Loucy (cell line): ENCODE data around the gene RAB4A.

Experiments used
- H2AFZ ChIP-seq: fragments of 200-600 bp; sonication (generic); 2 replicates; pipeline ENCODE4 v1.6.0; 2016; ENCODE audit warnings: antibody characterized with exemption, mild to moderate bottlenecking, low read length, moderate library complexity
- H3F3A ChIP-seq: fragments of 200-600 bp; 2 replicates; pipeline ENCODE4 v1.6.0; 2016; ENCODE audit warnings: antibody characterized with exemption, low read depth, mild to moderate bottlenecking
- H3K27me3 ChIP-seq: fragments of 200-600 bp; sonication (generic); 2 replicates; pipeline ENCODE4 v1.6.1; 2014; ENCODE audit warnings: low read length, mild to moderate bottlenecking; ENCODE audit not compliant: insufficient read depth, poor library complexity, severe bottlenecking
- H3K36me3 ChIP-seq: fragments of 200-600 bp; sonication (generic); 2 replicates; pipeline ENCODE4 v1.6.1; 2016; ENCODE audit warnings: low read length; ENCODE audit not compliant: insufficient read depth
- H3K4me1 ChIP-seq: fragments of 200-600 bp; sonication (generic); 2 replicates; pipeline ENCODE4 v1.5.1; 2014; ENCODE audit warnings: low read length, mild to moderate bottlenecking; ENCODE audit not compliant: insufficient read depth, poor library complexity, severe bottlenecking
- H3K4me2 ChIP-seq: fragments of 200-600 bp; sonication (generic); 2 replicates; pipeline ENCODE4 v1.6.0; 2014; ENCODE audit warnings: antibody characterized with exemption, low read length, low read depth, mild to moderate bottlenecking; ENCODE audit not compliant: poor library complexity, severe bottlenecking
- H3K4me3 ChIP-seq: fragments of 200-600 bp; sonication (generic); 2 replicates; pipeline ENCODE4 v1.5.1; 2014; ENCODE audit warnings: low read length, mild to moderate bottlenecking, mixed read lengths; ENCODE audit not compliant: poor library complexity, severe bottlenecking
- H3K79me2 ChIP-seq: fragments of 200-600 bp; sonication (generic); 2 replicates; pipeline ENCODE4 v1.6.1; 2014; ENCODE audit warnings: low read length; ENCODE audit not compliant: insufficient read depth
- H3K9ac ChIP-seq: fragments of 200-600 bp; sonication (generic); 2 replicates; pipeline ENCODE4 v1.6.0; 2014; ENCODE audit warnings: mild to moderate bottlenecking, low read depth, low read length, moderate library complexity; ENCODE audit not compliant: poor library complexity, severe bottlenecking
- H3K9me2 ChIP-seq: fragments of 200-600 bp; sonication (generic); replicated peaks from 2 replicates; pipeline ENCODE4 v1.6.1; 2016; ENCODE audit warnings: low read depth, low read length, mixed read lengths
- H3K9me3 ChIP-seq: fragments of 200-600 bp; sonication (generic); 2 replicates; pipeline ENCODE4 v1.6.1; 2014; ENCODE audit warnings: mild to moderate bottlenecking, antibody characterized with exemption, low read length, low read depth; ENCODE audit not compliant: insufficient read depth
- H4K20me1 ChIP-seq: fragments of 200-600 bp; sonication (generic); 2 replicates; pipeline ENCODE4 v1.6.0; 2014; ENCODE audit warnings: antibody characterized with exemption, low read length, mild to moderate bottlenecking; ENCODE audit not compliant: insufficient read depth, poor library complexity, severe bottlenecking
- EZH2phosphoT487 ChIP-seq: fragments of 200-600 bp; IDR thresholded peaks from 2 replicates; pipeline ENCODE4 v1.6.1; 2018; ENCODE audit warnings: antibody characterized with exemption, mild to moderate bottlenecking, moderate library complexity, borderline replicate concordance
- TF ChIP-seq, protein P1 (sequence below): fragments of 200-600 bp; sonication (generic); conservative IDR thresholded peaks from 2 replicates; pipeline ENCODE4 v1.5.1; 2014; ENCODE audit warnings: mild to moderate bottlenecking, antibody characterized with exemption, low read length

The RAB4A gene

DNA sequence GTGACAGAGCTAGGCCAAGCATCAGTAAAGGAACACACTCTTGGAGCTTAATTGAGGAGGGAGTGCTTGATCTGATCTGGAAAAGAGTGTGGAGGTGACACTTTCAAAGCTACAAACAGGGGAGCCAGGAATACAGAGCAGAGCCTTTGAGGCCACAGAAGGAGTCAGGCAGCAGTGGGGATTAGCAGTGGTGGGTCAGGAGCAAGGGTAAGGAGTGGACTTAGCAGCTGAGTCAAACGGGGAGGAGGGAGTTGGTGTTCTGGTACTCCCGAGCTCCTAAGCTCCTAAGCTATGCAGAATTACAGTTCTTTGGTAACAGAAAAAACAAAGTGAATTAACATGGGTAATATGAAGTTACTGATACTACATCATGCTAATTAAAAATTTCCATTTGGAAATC is 14.5 kb downstream of the RAB4A start:
- Histone ChIP-seq H3F3A (0 out of 2 replicates have a peak, but pooled peaks cover 3% of the 10 kb centered on the region), H3K27me3 (no peaks in the 10 kb centered on the region), H3K36me3 (peaks cover 22% of the 10 kb centered on the region; the same call in 1 of the 2 replicates), H3K9me3 (no peaks in the 10 kb centered on the region), H3K4me1 (peaks cover 11% of the 10 kb centered on the region), H2AFZ (no peak overlapping the region), H3K4me2 (no peak overlapping the region), H3K79me2 (peaks cover 74% of the 10 kb centered on the region), H3K9ac (no peak overlapping the region), H4K20me1 (peaks cover 40% of the 10 kb centered on the region), H3K9me2 (no peaks in the 10 kb centered on the region), H3K4me3 (no peak overlapping the region)
- TF ChIP-seq, protein P1, sequence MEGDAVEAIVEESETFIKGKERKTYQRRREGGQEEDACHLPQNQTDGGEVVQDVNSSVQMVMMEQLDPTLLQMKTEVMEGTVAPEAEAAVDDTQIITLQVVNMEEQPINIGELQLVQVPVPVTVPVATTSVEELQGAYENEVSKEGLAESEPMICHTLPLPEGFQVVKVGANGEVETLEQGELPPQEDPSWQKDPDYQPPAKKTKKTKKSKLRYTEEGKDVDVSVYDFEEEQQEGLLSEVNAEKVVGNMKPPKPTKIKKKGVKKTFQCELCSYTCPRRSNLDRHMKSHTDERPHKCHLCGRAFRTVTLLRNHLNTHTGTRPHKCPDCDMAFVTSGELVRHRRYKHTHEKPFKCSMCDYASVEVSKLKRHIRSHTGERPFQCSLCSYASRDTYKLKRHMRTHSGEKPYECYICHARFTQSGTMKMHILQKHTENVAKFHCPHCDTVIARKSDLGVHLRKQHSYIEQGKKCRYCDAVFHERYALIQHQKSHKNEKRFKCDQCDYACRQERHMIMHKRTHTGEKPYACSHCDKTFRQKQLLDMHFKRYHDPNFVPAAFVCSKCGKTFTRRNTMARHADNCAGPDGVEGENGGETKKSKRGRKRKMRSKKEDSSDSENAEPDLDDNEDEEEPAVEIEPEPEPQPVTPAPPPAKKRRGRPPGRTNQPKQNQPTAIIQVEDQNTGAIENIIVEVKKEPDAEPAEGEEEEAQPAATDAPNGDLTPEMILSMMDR: no peak
- no peak for TF ChIP-seq EZH2phosphoT487

DNA sequence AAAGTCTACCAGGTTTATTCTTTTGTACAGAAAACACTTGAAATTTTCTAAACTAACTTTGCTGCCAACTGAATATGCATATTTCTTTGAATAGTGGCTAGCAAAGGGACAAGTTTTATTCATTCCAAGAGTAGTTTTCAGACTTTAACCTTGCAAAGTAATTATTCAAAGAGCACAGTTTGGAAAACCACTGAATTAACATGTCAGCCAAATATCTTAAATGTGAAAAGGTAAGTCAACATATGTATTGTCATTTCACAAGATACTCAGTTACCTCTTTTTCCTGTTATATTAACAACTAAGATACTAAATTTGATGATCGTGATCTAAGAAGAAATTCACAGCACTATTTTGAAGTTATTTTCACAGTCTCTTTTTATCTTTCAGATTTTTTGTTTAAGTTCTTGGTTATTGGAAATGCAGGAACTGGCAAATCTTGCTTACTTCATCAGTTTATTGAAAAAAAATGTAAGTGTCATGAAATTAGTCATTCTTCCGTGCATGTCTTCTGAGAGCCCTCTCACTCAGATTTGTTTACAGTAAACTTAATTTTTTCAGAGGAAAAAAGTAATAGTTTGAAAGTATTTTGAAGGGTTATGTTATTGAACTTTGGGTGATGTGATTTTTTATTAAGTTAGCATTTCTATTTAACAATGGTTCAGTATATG is 15.3 kb downstream of the RAB4A start:
- Histone ChIP-seq H3K9me3 (no peaks in the 10 kb centered on the region), H3K79me2 (peaks cover 66% of the 10 kb centered on the region), H3K27me3 (no peaks in the 10 kb centered on the region), H3K9ac (no peak overlapping the region), H2AFZ (no peak overlapping the region), H3F3A (no peaks in the 10 kb centered on the region), H3K9me2 (no peaks in the 10 kb centered on the region), H4K20me1 (peaks cover 32% of the 10 kb centered on the region), H3K4me3 (no peak overlapping the region), H3K36me3 (peaks cover 29% of the 10 kb centered on the region; the same call in 1 of the 2 replicates), H3K4me1 (peaks cover 3% of the 10 kb centered on the region), H3K4me2 (no peak overlapping the region)
- TF ChIP-seq, protein P1: no peak
- TF ChIP-seq EZH2phosphoT487: no peak

DNA sequence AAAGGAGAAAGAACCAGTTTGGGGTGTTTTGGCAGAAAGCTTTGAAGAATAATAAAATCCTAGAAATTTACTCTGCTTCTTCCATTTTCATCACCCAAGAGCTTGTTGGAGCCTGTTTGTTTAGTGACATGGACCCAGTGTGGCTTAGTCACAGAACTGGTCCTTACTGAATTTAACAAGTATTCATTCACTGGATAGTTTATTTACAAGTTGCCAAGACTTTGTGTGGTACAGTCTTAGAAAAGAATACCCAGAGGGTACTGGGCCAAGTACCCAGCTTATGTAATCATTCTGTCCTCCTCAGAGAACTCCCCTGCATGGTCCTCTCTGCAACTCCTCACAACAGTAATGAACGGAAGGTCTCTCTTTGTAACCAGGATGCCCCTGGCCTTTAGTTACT is 16.4 kb downstream of the RAB4A start:
- H3K36me3 ChIP-seq: peaks cover 34% of the 10 kb centered on the region; the same call in 1 of the 2 replicates
- peaks cover 57% of the 10 kb centered on the region for H3K79me2 ChIP-seq
- no peaks in the 10 kb centered on the region for H3F3A ChIP-seq
- H3K4me1 ChIP-seq: no peaks in the 10 kb centered on the region
- H4K20me1 ChIP-seq: peaks cover 30% of the 10 kb centered on the region
- TF ChIP-seq, protein P1: no peak
- TF ChIP-seq EZH2phosphoT487: no peak
- H2AFZ ChIP-seq: no peak overlapping the region
- H3K9me2 ChIP-seq: no peaks in the 10 kb centered on the region
- no peak overlapping the region for H3K4me2 ChIP-seq
- H3K27me3 ChIP-seq: no peaks in the 10 kb centered on the region
- no peaks in the 10 kb centered on the region for H3K9me3 ChIP-seq
- no peak overlapping the region for H3K4me3 ChIP-seq
- H3K9ac ChIP-seq: no peak overlapping the region
